HG02943 (cell line): ENCODE measurements around the gene ACTL10.

Source experiments
- ATAC-seq: cut with Tn5 transposase; IDR thresholded peaks from one replicate; pipeline ENCODE4 v1.9.1; 2021; ENCODE audit warnings: mild to moderate bottlenecking, low read depth, moderate library complexity; ENCODE audit not compliant: unreplicated experiment

The ACTL10 gene

DNA sequence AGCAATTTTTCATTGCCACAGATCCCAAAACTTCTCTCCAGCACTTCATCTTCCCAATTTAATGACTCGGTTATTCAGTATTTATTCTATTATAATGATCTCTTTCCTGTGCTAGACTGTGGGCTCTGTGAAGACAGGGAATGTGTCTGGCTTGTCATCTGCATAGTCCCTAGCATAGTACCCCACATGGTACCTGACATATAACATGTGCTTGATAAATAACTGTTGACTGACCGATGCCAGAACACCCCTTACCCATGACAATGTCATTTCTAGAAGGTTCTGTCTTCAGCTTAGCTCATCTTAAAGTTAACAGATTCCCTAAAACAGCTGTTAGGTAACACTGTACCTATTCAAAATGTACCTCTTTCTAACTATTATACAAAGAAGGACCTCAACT lies 49.8 kb downstream of the ACTL10 start:
- ATAC-seq = no peak
